Osteoblast (primary cell): ENCODE measurements around the gene CBX3. TPM values are rescaled to one million over a fixed set of nuclear protein-coding genes. Genes with fewer than 3 reads are reported as not detected.

Experiments used
- DNase-seq: peaks from one replicate; pipeline ENCODE4 v3.0.0; 2011; ENCODE audit warnings: low spot score, mixed read lengths; ENCODE audit not compliant: insufficient read length; ENCODE audit errors: missing footprints
- H2AFZ ChIP-seq: 2 replicates; pipeline ENCODE4 v1.6.0; 2011; ENCODE audit warnings: mild to moderate bottlenecking, low read length
- H3K27ac ChIP-seq: 2 replicates; pipeline ENCODE4 v1.5.1; 2011; ENCODE audit warnings: mild to moderate bottlenecking, low read depth, low read length, moderate library complexity
- H3K27me3 ChIP-seq: 2 replicates; pipeline ENCODE4 v1.6.0; 2012; ENCODE audit warnings: mild to moderate bottlenecking, control low read depth, inconsistent platforms, low read length, moderate library complexity; ENCODE audit not compliant: insufficient read depth
- H3K36me3 ChIP-seq: 2 replicates; pipeline ENCODE4 v1.5.1; 2011; ENCODE audit warnings: mild to moderate bottlenecking, low read length, control low read depth, moderate library complexity; ENCODE audit not compliant: insufficient read depth
- H3K4me1 ChIP-seq: 2 replicates; pipeline ENCODE4 v1.5.1; 2011; ENCODE audit warnings: mild to moderate bottlenecking, low read length, control low read depth, moderate library complexity; ENCODE audit not compliant: insufficient read depth
- H3K4me2 ChIP-seq: 2 replicates; pipeline ENCODE4 v1.6.0; 2011; ENCODE audit warnings: mild to moderate bottlenecking, low read length; ENCODE audit not compliant: insufficient read depth
- H3K4me3 ChIP-seq: fragments of 200-600 bp; sonication (generic); 3 replicates; pipeline ENCODE4 v1.5.1; 2012; ENCODE audit warnings: mild to moderate bottlenecking, low read length, inconsistent platforms; ENCODE audit not compliant: insufficient read depth
- H3K79me2 ChIP-seq: 2 replicates; pipeline ENCODE4 v1.6.0; 2012; ENCODE audit warnings: mild to moderate bottlenecking, low read length, control low read depth, inconsistent platforms; ENCODE audit not compliant: insufficient read depth
- H3K9me3 ChIP-seq: 2 replicates; pipeline ENCODE4 v1.5.1; 2011; ENCODE audit warnings: low read depth, low read length, control low read depth
- H4K20me1 ChIP-seq: 2 replicates; pipeline ENCODE4 v1.6.0; 2012; ENCODE audit warnings: mild to moderate bottlenecking, low read length, control low read depth; ENCODE audit not compliant: insufficient read depth
- CTCF ChIP-seq: IDR thresholded peaks from 2 replicates; pipeline ENCODE4 v1.5.1; 2011; ENCODE audit warnings: mild to moderate bottlenecking, low read depth, low read length, moderate library complexity; ENCODE audit errors: extremely low read depth
- total RNA-seq: library from RNA; depleted of rRNA; stranded (reverse); fragments of >200 nt; gene quantifications from 2 replicates; pipeline ENCODE4 v1.2.3, GENCODE V29; 2012

Gene CBX3
- total RNA-seq, 1 donor: 142 TPM

GRCh38 chr7:26200444-26201246 is 900 bp upstream of the CBX3 start, which contains the start of gene HNRNPA2B1:
HNRNPA2B1 (minus strand) TSS chr7:26200746; CDS start chr7:26200577, 169 bp downstream.
- peak; percentile 95 for DNase-seq
- Histone ChIP-seq H3K4me2 (peak within 1 kb of the TSS; percentile 84), H3K4me3 (peak within 1 kb of the TSS; percentile 98), H3K9me3 (no peaks in the 10 kb centered on the region), H3K27me3 (no peaks in the 10 kb centered on the region), H3K36me3 (peaks cover 27% of the 10 kb centered on the region), H3K79me2 (peaks cover 89% of the 10 kb centered on the region), H3K27ac (peak within 1 kb of the TSS; percentile 98), H4K20me1 (peaks cover 74% of the 10 kb centered on the region), H2AFZ (peak within 1 kb of the TSS; percentile 71), H3K4me1 (peaks cover 46% of the 10 kb centered on the region)
- no peak for TF ChIP-seq CTCF

GRCh38 chr7:26202019-26202990 is 760 bp downstream of the CBX3 start:
- H3K4me3 ChIP-seq: peak overlapping the region; percentile 98
- H3K9me3 ChIP-seq: no peaks in the 10 kb centered on the region
- peak overlapping the region; percentile 78 for H3K27ac ChIP-seq
- no peaks in the 10 kb centered on the region for H3K27me3 ChIP-seq
- peaks cover 72% of the 10 kb centered on the region for H4K20me1 ChIP-seq
- TF ChIP-seq CTCF: no peak
- H3K36me3 ChIP-seq: peaks cover 22% of the 10 kb centered on the region
- no peak overlapping the region for H2AFZ ChIP-seq
- H3K4me2 ChIP-seq: peak overlapping the region; percentile 83
- H3K79me2 ChIP-seq: peaks cover 89% of the 10 kb centered on the region
- peaks cover 30% of the 10 kb centered on the region for H3K4me1 ChIP-seq
- peak; percentile 83 for DNase-seq

- Histone ChIP-seq H3K27ac (peak overlapping the region; percentile 60), H2AFZ (no peak overlapping the region), H3K9me3 (no peaks in the 10 kb centered on the region), H3K4me2 (peak overlapping the region; percentile 83), H3K4me1 (peaks cover 25% of the 10 kb centered on the region), H3K27me3 (no peaks in the 10 kb centered on the region), H3K4me3 (peak overlapping the region; percentile 98), H3K79me2 (peaks cover 90% of the 10 kb centered on the region), H4K20me1 (peaks cover 69% of the 10 kb centered on the region), H3K36me3 (peaks cover 24% of the 10 kb centered on the region)
- no peak for DNase-seq
- TF ChIP-seq CTCF: no peak
Observed at GRCh38 chr7:26203016-26203415, 1.5 kb downstream of the CBX3 start.
